HG02642 (cell line): ENCODE data around the gene HPSE2.
"Not testable (repeated sequence)": the region's sequence is repeated elsewhere in the genome, so short reads cannot be mapped to it uniquely, and the experiment has no call there.

Source experiments
- ATAC-seq: cut with Tn5 transposase; IDR thresholded peaks from one replicate; pipeline ENCODE4 v1.9.1; 2021; ENCODE audit warnings: mild to moderate bottlenecking; ENCODE audit not compliant: unreplicated experiment, poor library complexity

HPSE2 gene

GRCh38 chr10:99235658-99236626 lies at the start of gene HPSE2:
Gene HPSE2, minus strand, starts transcription at chr10:99235852.
- no peak for ATAC-seq

GRCh38 chr10:99280472-99280871 lies 44.8 kb upstream of the HPSE2 start:
- ATAC-seq, result peak; percentile 85

- no peak for ATAC-seq
Observed at GRCh38 chr10:99279626-99280111, 44.0 kb upstream of the HPSE2 start.

- ATAC-seq, result no peak
Observed at GRCh38 chr10:99276848-99277486, 41.3 kb upstream of the HPSE2 start.

- ATAC-seq, result no peak
Observed at GRCh38 chr10:99266383-99266782, 30.7 kb upstream of the HPSE2 start.

- no peak for ATAC-seq
Observed at GRCh38 chr10:99248824-99249223, 13.2 kb upstream of the HPSE2 start.

- ATAC-seq, result not testable (repeated sequence)
Observed at GRCh38 chr10:99247893-99248292, 12.2 kb upstream of the HPSE2 start.

GRCh38 chr10:99236627-99237309 lies 1.1 kb upstream of the HPSE2 start:
- ATAC-seq, result no peak

GRCh38 chr10:99234791-99235657 lies 628 bp downstream of the HPSE2 start:
- no peak for ATAC-seq

- ATAC-seq, result peak; percentile 94
Observed at GRCh38 chr10:99234041-99234790, 1.4 kb downstream of the HPSE2 start.

GRCh38 chr10:99233689-99234037 lies 2.0 kb downstream of the HPSE2 start:
- no peak for ATAC-seq

GRCh38 chr10:99233000-99233688 lies 2.5 kb downstream of the HPSE2 start:
- ATAC-seq, result no peak

- ATAC-seq, result no peak
Observed at GRCh38 chr10:99232360-99232999, 3.2 kb downstream of the HPSE2 start.

GRCh38 chr10:99224766-99225165 lies 10.9 kb downstream of the HPSE2 start:
- ATAC-seq, result no peak

GRCh38 chr10:99207340-99207739 lies 28.3 kb downstream of the HPSE2 start:
- no peak for ATAC-seq

GRCh38 chr10:99203310-99203709 lies 32.3 kb downstream of the HPSE2 start:
- ATAC-seq, result no peak

GRCh38 chr10:99172950-99173349 lies 62.7 kb downstream of the HPSE2 start:
- no peak for ATAC-seq

- no peak for ATAC-seq
Observed at GRCh38 chr10:99172128-99172738, 63.4 kb downstream of the HPSE2 start.
